ENCODE data around the gene EFL1. TPM values are rescaled to one million over a fixed set of nuclear protein-coding genes. Genes with fewer than 3 reads are reported as not detected.

EFL1 gene
- total and polyA plus RNA-seq, 9 of the 15 experiments (the other 6 are each of a cell fraction or from before 2014, with no cell fraction given), result 4.8 to 32.5 (median 16.9) TPM

DNA sequence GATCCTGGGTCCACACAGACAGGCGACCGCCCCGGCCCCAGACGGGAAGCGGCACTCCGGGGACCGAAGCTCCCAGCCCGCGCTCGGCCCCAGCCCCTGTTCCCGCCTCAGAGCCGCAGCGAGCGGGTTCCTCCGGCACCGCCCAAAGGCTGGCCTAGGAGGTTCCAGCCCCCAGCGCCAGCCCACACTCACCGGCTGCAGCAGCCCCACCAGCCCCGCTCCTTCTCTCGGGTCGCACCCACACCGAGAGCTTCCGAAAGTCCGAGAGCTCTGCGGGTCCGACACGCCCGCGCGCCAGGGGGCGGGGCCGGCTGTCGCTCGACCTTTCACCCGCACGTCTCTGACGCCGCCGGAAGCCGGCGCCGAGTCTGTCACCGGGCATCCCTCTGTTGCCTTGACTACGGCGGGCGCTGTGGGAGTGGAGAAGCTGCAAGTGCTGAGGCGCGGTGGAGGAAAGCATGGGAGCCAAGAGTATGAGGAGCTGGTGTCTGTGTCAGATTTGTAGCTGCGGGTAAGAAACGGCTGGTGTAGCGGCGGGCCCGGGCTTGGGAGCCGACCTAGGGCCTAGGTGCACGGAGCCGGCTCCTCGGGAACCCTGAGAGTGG lies at the start of gene EFL1, which contains the start of gene SAXO2 (continued):
- no peak for TF ChIP-seq FOS (IDR thresholded peaks at IDR 0.05; ENCODE audit: extremely low read depth, insufficient read length)
- TF ChIP-seq UBTF (IDR thresholded peaks at IDR 0.05; ENCODE audit: borderline replicate concordance in 1 of 2, low read depth in 2 of 2, low read length in 2 of 2), result peak; percentile 91 to 97; a peak in 3 of 4 replicates
- TF ChIP-seq HNRNPL (IDR thresholded peaks at IDR 0.05; ENCODE audit: low read depth, low read length), result no peak
- TF ChIP-seq SAP30 (IDR thresholded peaks at IDR 0.05; ENCODE audit: borderline replicate concordance, insufficient read depth, low read depth, low read length, poor library complexity, severe bottlenecking), result peak; percentile 69
- TF ChIP-seq GATAD2A (IDR thresholded peaks at IDR 0.05), result no peak
- no peak; the same call in 1 of the 2 replicates for TF ChIP-seq NCOA1 (IDR thresholded peaks at IDR 0.05; ENCODE audit: low read depth)
- TF ChIP-seq ZNF785 (CRISPR knock-in tag; IDR thresholded peaks at IDR 0.05), result no peak
- TF ChIP-seq PPARD (CRISPR knock-in tag; IDR thresholded peaks at IDR 0.05), result no peak
- no peak for TF ChIP-seq NELFE (IDR thresholded peaks at IDR 0.05; ENCODE audit: insufficient read depth, insufficient read length)
- TF ChIP-seq BRCA1 (IDR thresholded peaks at IDR 0.05), result no peak
- TF ChIP-seq BRCA1 (CRISPR knock-in tag; IDR thresholded peaks at IDR 0.05), result no peak
- no peak for TF ChIP-seq RUNX1 (IDR thresholded peaks at IDR 0.05; ENCODE audit: low read depth)
- no peak for TF ChIP-seq FOXM1 (IDR thresholded peaks at IDR 0.05; ENCODE audit: low read depth)
- TF ChIP-seq FOXM1 (CRISPR knock-in tag; IDR thresholded peaks at IDR 0.05; ENCODE audit: low read depth), result no peak
- TF ChIP-seq PHTF2 (CRISPR knock-in tag; IDR thresholded peaks at IDR 0.05), result no peak
- no peak for TF ChIP-seq ZNF197 (CRISPR knock-in tag; IDR thresholded peaks at IDR 0.05; ENCODE audit: low read depth)
- TF ChIP-seq GMEB1 (CRISPR knock-in tag; IDR thresholded peaks at IDR 0.05), result peak; percentile 95
- TF ChIP-seq ZNF12 (CRISPR knock-in tag; IDR thresholded peaks at IDR 0.05), result no peak
- TF ChIP-seq HSF4 (CRISPR knock-in tag; IDR thresholded peaks at IDR 0.05; ENCODE audit: borderline replicate concordance), result no peak
- TF ChIP-seq THAP12 (CRISPR knock-in tag; IDR thresholded peaks at IDR 0.05), result peak; percentile 39; the same call in 1 of the 2 replicates
- no peak for TF ChIP-seq SRSF7 (optimal IDR thresholded peaks at IDR 0.05; ENCODE audit: low read depth, low read length)

All from K562 (cell line).